ENCODE data around the gene MAP3K20.

- TF ChIP-seq CTCF (IDR thresholded peaks at IDR 0.05) = no peak
- no peak for TF ChIP-seq POLR2A (IDR thresholded peaks at IDR 0.05)
- no peak for TF ChIP-seq POLR2AphosphoS5 (IDR thresholded peaks at IDR 0.05)
Measured at GRCh38 chr2:173079141-173079540, 3.5 kb downstream of the MAP3K20 start.
